Hepatocyte (in vitro differentiated cells): ENCODE results near the gene GOT1. TPM values are rescaled to one million over a fixed set of nuclear protein-coding genes. Genes with fewer than 3 reads are reported as not detected.

Experiments
- DNase-seq: peaks from one replicate; pipeline ENCODE4 v3.0.0-alpha.2; 2016; ENCODE audit warnings: low spot score
- H2AFZ ChIP-seq: fragments of 200-600 bp; sonication (generic); 2 replicates; pipeline ENCODE4 v1.6.0; 2016; ENCODE audit warnings: antibody characterized with exemption, mild to moderate bottlenecking
- H3K27ac ChIP-seq: fragments of 200-600 bp; sonication (generic); 2 replicates; pipeline ENCODE4 v1.5.1; 2016; ENCODE audit warnings: mild to moderate bottlenecking
- H3K27me3 ChIP-seq: fragments of 200-600 bp; sonication (generic); 2 replicates; pipeline ENCODE4 v1.6.1; 2016
- H3K36me3 ChIP-seq: fragments of 200-600 bp; sonication (generic); replicated peaks from 2 replicates; pipeline ENCODE4 v1.5.1; 2016; ENCODE audit warnings: low read depth; ENCODE audit not compliant: insufficient read depth
- H3K4me1 ChIP-seq: fragments of 200-600 bp; sonication (generic); 2 replicates; pipeline ENCODE4 v1.5.1; 2016; ENCODE audit warnings: mild to moderate bottlenecking, moderate library complexity; ENCODE audit not compliant: insufficient read depth
- H3K4me2 ChIP-seq: fragments of 200-600 bp; sonication (generic); 2 replicates; pipeline ENCODE4 v1.6.0; 2016
- H3K4me3 ChIP-seq: fragments of 200-600 bp; sonication (generic); 2 replicates; pipeline ENCODE4 v1.5.1; 2016; ENCODE audit warnings: mild to moderate bottlenecking
- H3K79me2 ChIP-seq: fragments of 200-600 bp; sonication (generic); 2 replicates; pipeline ENCODE4 v1.6.0; 2017; ENCODE audit warnings: mild to moderate bottlenecking
- H3K9me2 ChIP-seq: fragments of 200-600 bp; sonication (generic); replicated peaks from 2 replicates; pipeline ENCODE4 v1.6.0; 2017; ENCODE audit warnings: mild to moderate bottlenecking; ENCODE audit not compliant: insufficient read depth
- H3K9me3 ChIP-seq: fragments of 200-600 bp; sonication (generic); 2 replicates; pipeline ENCODE4 v1.5.1; 2016; ENCODE audit warnings: low read depth, mild to moderate bottlenecking
- H4K20me1 ChIP-seq: fragments of 200-600 bp; sonication (generic); 2 replicates; pipeline ENCODE4 v1.6.0; 2016; ENCODE audit warnings: mild to moderate bottlenecking; ENCODE audit not compliant: insufficient read depth, poor library complexity, severe bottlenecking
- CTCF ChIP-seq: fragments of 200-600 bp; sonication (generic); IDR thresholded peaks from 2 replicates; pipeline ENCODE4 v1.5.1; 2016; ENCODE audit warnings: antibody characterized with exemption, mild to moderate bottlenecking; ENCODE audit not compliant: poor library complexity
- EZH2 ChIP-seq: fragments of 200-600 bp; sonication (generic); IDR thresholded peaks from 2 replicates; pipeline ENCODE4 v1.6.1; 2016; ENCODE audit warnings: antibody characterized with exemption, mild to moderate bottlenecking, borderline replicate concordance
- EZH2phosphoT487 ChIP-seq: fragments of 200-600 bp; sonication (generic); IDR thresholded peaks from one replicate; pipeline ENCODE4 v1.6.1; 2018; ENCODE audit warnings: antibody characterized with exemption, mild to moderate bottlenecking, low read depth, moderate library complexity; ENCODE audit not compliant: unreplicated experiment, severe bottlenecking
- WGBS: methylation state at CpG from one replicate; pipeline ENCODE4 v1.1.6; 2016; ENCODE audit warnings: low lambda C conversion rate; ENCODE audit errors: missing lambda C conversion rate; 5-methylcytosine and 5-hydroxymethylcytosine counted together
- polyA plus RNA-seq: library from polyadenylated mRNA; unstranded; fragments of >200 nt; fragmentation: Nextera tagmentation; extraction: Ambion mirVana; gene quantifications from 2 replicates; pipeline ENCODE4 v1.2.1, GENCODE V29; 2016
- total RNA-seq: library from RNA; depleted of rRNA; stranded (reverse); fragments of >200 nt; gene quantifications from 2 replicates; pipeline ENCODE4 v1.2.3, GENCODE V29; 2014

Gene GOT1
- total and polyA plus RNA-seq, 2 experiments from 2014 or later: 59.0 to 60.8 TPM

GRCh38 chr10:99457813-99458212 is 27.4 kb upstream of the GOT1 start:
- Histone ChIP-seq H3K27ac (no peak overlapping the region), H3K9me2 (no peaks in the 10 kb centered on the region), H3K27me3 (peaks cover 34% of the 10 kb centered on the region), H3K9me3 (no peaks in the 10 kb centered on the region), H3K4me1 (no peaks in the 10 kb centered on the region), H4K20me1 (no peaks in the 10 kb centered on the region), H3K36me3 (no peaks in the 10 kb centered on the region), H3K4me2 (no peak overlapping the region), H3K4me3 (no peak overlapping the region), H3K79me2 (no peaks in the 10 kb centered on the region), H2AFZ (no peak overlapping the region)
- DNase-seq: no peak
- TF ChIP-seq EZH2 (no peak), CTCF (no peak), EZH2phosphoT487 (no peak)
- WGBS: 56% methylated on average over 2 of the region's 2 CpGs

GRCh38 chr10:99456931-99457288 is 26.5 kb upstream of the GOT1 start:
- WGBS: 95% methylated on average over 2 of the region's 2 CpGs
- TF ChIP-seq CTCF (no peak), EZH2 (no peak), EZH2phosphoT487 (no peak)
- Histone ChIP-seq H2AFZ (no peak overlapping the region), H4K20me1 (no peaks in the 10 kb centered on the region), H3K4me2 (no peak overlapping the region), H3K9me2 (no peaks in the 10 kb centered on the region), H3K36me3 (no peaks in the 10 kb centered on the region), H3K4me3 (no peak overlapping the region), H3K27me3 (peaks cover 39% of the 10 kb centered on the region), H3K27ac (no peak overlapping the region), H3K79me2 (no peaks in the 10 kb centered on the region), H3K4me1 (no peaks in the 10 kb centered on the region), H3K9me3 (no peaks in the 10 kb centered on the region)
- DNase-seq: no peak

- Histone ChIP-seq H2AFZ (no peak overlapping the region), H3K27ac (no peak overlapping the region)
- WGBS: 94% methylated on average over 3 of the region's 3 CpGs
Measured at GRCh38 chr10:99456207-99456930, 25.9 kb upstream of the GOT1 start.

More at GRCh38 chr10:99456207-99456930, 25.9 kb upstream of the GOT1 start:
- H3K9me2 ChIP-seq: no peaks in the 10 kb centered on the region
- H3K4me1 ChIP-seq: peaks cover under 1% of the 10 kb centered on the region
- H4K20me1 ChIP-seq: no peaks in the 10 kb centered on the region
- no peak overlapping the region for H3K4me3 ChIP-seq
- peaks cover 37% of the 10 kb centered on the region for H3K27me3 ChIP-seq
- DNase-seq: no peak
- no peaks in the 10 kb centered on the region for H3K9me3 ChIP-seq
- H3K4me2 ChIP-seq: no peak overlapping the region
- no peaks in the 10 kb centered on the region for H3K36me3 ChIP-seq
- TF ChIP-seq EZH2 (no peak), EZH2phosphoT487 (no peak), CTCF (no peak)
- H3K79me2 ChIP-seq: no peaks in the 10 kb centered on the region
